Measurements from ENCODE around the gene WASF2. TPM values are rescaled to one million over a fixed set of nuclear protein-coding genes. Genes with fewer than 3 reads are reported as not detected.

Gene WASF2
- total RNA-seq, 4 donors from 2014 or later, result 53.7 to 92.8 (median 79.8) TPM

GRCh38 chr1:27418326-27419185 is 71.4 kb downstream of the WASF2 start:
- intact Hi-C loops (cut with DNase I), result loop anchor here (10.0 kb wide), 1 partner anchor 66 kb away; no protein-coding TSS in a partner anchor
- Histone ChIP-seq H3K27me3 (no peaks in the 10 kb centered on the region), H3K9me3 (no peaks in the 10 kb centered on the region), H3K4me3 (no peak overlapping the region), H3K4me1 (peaks cover 19 to 100% (median 50%) of the 10 kb centered on the region in 3 donors), H3K36me3 (peaks cover 14 to 72% (median 35%) of the 10 kb centered on the region in 3 donors), H3K27ac (peak overlapping the region; percentile 55 to 86 (median 82))
- DNase-seq, result no peak
- 21 to 28% methylated on average over 11 to 14 of the region's 14 CpGs for whole genome bisulfite sequencing, 2 donors
- TF ChIP-seq CTCF (IDR thresholded peaks at IDR 0.05), result peak in 1 of 6 experiments; percentile 18
- no peak for TF ChIP-seq POLR2A (IDR thresholded peaks at IDR 0.05)

- intact Hi-C loops (cut with DNase I), result loop anchor here (10.0 kb wide), 1 partner anchor 67 kb away; no protein-coding TSS in a partner anchor
- H3K27ac ChIP-seq, result peak overlapping the region; percentile 55 to 86 (median 82)
- peaks cover 19 to 100% (median 50%) of the 10 kb centered on the region in 3 donors for H3K4me1 ChIP-seq
- H3K4me3 ChIP-seq, result no peak overlapping the region
- TF ChIP-seq POLR2A (IDR thresholded peaks at IDR 0.05), result no peak
- DNase-seq, result no peak
- no peaks in the 10 kb centered on the region for H3K9me3 ChIP-seq
- peaks cover 14 to 73% (median 36%) of the 10 kb centered on the region in 3 donors for H3K36me3 ChIP-seq
- 81 to 84% methylated on average over 3 of the region's 3 CpGs for WGBS, 2 donors
- H3K27me3 ChIP-seq, result no peaks in the 10 kb centered on the region
Observed at GRCh38 chr1:27417713-27418112, 72.3 kb downstream of the WASF2 start.

- Histone ChIP-seq H3K27me3 (no peaks in the 10 kb centered on the region), H3K4me3 (no peak overlapping the region), H3K36me3 (peaks cover 23 to 76% (median 45%) of the 10 kb centered on the region in 3 donors), H3K27ac (peak overlapping the region in 3 of 4 donors; percentile 23 to 86 (median 84)), H3K4me1 (peaks cover 13 to 95% (median 43%) of the 10 kb centered on the region in 3 donors), H3K9me3 (no peaks in the 10 kb centered on the region)
- DNase-seq, result no peak
- TF ChIP-seq CTCF (IDR thresholded peaks at IDR 0.05) (peak; percentile 4 to 73 (median 67)), POLR2A (IDR thresholded peaks at IDR 0.05) (no peak)
- WGBS, 2 donors, result 63 to 70% methylated on average over 3 of the region's 3 CpGs
- intact Hi-C loops (cut with DNase I), result loop anchor here (10.0 kb wide), 1 partner anchor 68 kb away; no protein-coding TSS in a partner anchor
Observed at GRCh38 chr1:27416387-27417111, 73.4 kb downstream of the WASF2 start.

GRCh38 chr1:27414091-27414490 is 75.9 kb downstream of the WASF2 start:
- Histone ChIP-seq H3K36me3 (peaks cover 44 to 99% (median 66%) of the 10 kb centered on the region in 3 donors), H3K27ac (peak overlapping the region; percentile 47 to 73 (median 62)), H3K9me3 (no peaks in the 10 kb centered on the region), H3K4me3 (no peak overlapping the region), H3K27me3 (no peaks in the 10 kb centered on the region), H3K4me1 (peaks cover 12 to 71% (median 23%) of the 10 kb centered on the region in 3 donors)
- WGBS, 2 donors, result 54 to 90% methylated on average over 1 of the region's 1 CpG
- no peak for TF ChIP-seq CTCF (IDR thresholded peaks at IDR 0.05)
- no peak for DNase-seq
- intact Hi-C loops (cut with DNase I), result loop anchor here (10.0 kb wide), 1 partner anchor 71 kb away; no protein-coding TSS in a partner anchor

- whole genome bisulfite sequencing, 2 donors, result 21 to 70% methylated on average over 3 to 4 of the region's 4 CpGs
- H3K27me3 ChIP-seq, result no peaks in the 10 kb centered on the region
- H3K4me3 ChIP-seq, result no peak overlapping the region
- intact Hi-C loops (cut with DNase I), result loop anchor here (10.0 kb wide), 1 partner anchor 72 kb away; no protein-coding TSS in a partner anchor
- H3K36me3 ChIP-seq, result peaks cover 41 to 100% (median 75%) of the 10 kb centered on the region in 3 donors
- TF ChIP-seq CTCF (IDR thresholded peaks at IDR 0.05), result no peak
- TF ChIP-seq POLR2A (IDR thresholded peaks at IDR 0.05), result no peak
- peak overlapping the region in 3 of 4 donors; percentile 55 to 73 (median 69) for H3K27ac ChIP-seq
- DNase-seq, result no peak
- H3K4me1 ChIP-seq, result peaks cover 2 to 69% (median 12%) of the 10 kb centered on the region in 3 donors
- no peaks in the 10 kb centered on the region for H3K9me3 ChIP-seq
Observed at GRCh38 chr1:27413004-27413403, 77.0 kb downstream of the WASF2 start.

Measured in esophagus squamous epithelium (tissue), 5 donors.